Measurements from ENCODE around the gene MMP24.
"Not testable (repeated sequence)": the region's sequence is repeated elsewhere in the genome, so short reads cannot be mapped to it uniquely, and the experiment has no call there.

DNA sequence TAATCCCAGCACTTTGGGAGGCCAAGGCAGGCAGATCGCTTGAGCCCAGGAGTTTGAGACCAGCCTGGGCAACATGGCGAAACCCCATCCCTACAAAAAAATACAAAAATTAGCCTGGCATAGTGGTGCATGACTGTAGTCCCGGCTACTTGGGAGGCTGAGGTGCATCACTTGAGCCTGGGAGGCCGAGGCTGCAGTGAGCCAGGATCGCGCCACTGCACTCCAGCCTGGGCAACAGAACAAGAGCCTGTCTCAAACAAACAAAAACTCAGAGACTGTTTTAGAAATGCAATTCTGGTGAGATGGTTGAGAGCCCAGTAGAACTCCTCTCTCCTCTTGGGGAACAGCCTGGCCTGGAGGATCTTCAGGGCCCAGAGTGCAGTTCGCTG, 89.1 kb downstream of the MMP24 start:
- TF ChIP-seq, protein P1, sequence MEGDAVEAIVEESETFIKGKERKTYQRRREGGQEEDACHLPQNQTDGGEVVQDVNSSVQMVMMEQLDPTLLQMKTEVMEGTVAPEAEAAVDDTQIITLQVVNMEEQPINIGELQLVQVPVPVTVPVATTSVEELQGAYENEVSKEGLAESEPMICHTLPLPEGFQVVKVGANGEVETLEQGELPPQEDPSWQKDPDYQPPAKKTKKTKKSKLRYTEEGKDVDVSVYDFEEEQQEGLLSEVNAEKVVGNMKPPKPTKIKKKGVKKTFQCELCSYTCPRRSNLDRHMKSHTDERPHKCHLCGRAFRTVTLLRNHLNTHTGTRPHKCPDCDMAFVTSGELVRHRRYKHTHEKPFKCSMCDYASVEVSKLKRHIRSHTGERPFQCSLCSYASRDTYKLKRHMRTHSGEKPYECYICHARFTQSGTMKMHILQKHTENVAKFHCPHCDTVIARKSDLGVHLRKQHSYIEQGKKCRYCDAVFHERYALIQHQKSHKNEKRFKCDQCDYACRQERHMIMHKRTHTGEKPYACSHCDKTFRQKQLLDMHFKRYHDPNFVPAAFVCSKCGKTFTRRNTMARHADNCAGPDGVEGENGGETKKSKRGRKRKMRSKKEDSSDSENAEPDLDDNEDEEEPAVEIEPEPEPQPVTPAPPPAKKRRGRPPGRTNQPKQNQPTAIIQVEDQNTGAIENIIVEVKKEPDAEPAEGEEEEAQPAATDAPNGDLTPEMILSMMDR (IDR thresholded peaks at IDR 0.05; ENCODE audit: low read depth, low read length, missing input control) = not testable (repeated sequence)
- TF ChIP-seq, protein P2, sequence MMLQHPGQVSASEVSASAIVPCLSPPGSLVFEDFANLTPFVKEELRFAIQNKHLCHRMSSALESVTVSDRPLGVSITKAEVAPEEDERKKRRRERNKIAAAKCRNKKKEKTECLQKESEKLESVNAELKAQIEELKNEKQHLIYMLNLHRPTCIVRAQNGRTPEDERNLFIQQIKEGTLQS (IDR thresholded peaks at IDR 0.05) = not testable (repeated sequence)
- TF ChIP-seq, protein P3, sequence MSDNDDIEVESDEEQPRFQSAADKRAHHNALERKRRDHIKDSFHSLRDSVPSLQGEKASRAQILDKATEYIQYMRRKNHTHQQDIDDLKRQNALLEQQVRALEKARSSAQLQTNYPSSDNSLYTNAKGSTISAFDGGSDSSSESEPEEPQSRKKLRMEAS (IDR thresholded peaks at IDR 0.05) = not testable (repeated sequence)
- TF ChIP-seq REST (IDR thresholded peaks at IDR 0.05) = not testable (repeated sequence)

All from liver (tissue), 3 donors.